ENCODE measurements around the gene PSD2.

Gene PSD2

DNA sequence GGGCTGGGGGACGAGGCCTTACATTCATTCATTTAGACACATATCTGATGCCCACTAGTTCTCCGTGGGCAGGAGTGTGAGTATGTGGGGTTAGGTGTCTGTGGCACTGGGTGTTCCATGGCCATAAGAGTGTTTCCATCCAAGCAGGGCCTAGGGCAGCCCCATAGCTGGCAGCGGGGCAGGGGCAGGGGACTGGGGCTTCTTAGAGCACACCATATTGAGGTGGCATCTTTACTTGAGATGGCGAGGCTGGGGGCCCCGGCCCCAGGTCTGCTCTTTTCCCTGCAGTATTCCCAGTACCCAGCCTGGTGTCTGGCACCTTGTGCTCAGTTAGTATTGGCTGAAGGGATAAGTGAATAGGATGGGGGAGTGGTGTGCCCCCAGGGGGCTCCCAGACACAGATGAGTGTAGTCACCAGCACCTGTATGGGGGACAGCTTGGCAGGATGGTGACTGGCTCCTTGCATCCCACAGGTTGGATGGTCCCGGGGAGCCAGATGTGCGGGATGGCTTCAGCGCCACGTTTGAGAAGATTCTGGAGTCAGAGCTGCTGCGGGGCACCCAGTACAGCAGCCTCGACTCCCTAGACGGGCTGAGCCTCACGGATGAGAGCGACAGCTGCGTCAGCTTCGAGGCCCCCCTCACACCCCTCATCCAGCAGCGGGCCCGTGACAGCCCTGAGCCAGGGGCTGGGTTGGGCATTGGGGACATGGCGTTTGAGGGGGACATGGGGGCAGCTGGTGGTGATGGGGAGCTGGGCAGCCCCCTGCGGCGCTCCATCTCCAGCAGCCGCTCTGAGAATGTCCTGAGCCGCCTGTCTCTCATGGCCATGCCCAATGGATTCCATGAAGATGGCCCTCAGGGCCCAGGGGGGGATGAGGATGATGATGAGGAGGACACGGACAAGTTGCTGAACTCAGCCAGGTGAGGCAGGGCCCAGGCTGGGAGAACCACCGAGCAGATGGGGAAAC, 17.5 kb downstream of the PSD2 start:
- POLR2A ChIA-PET = no interaction called here

DNA sequence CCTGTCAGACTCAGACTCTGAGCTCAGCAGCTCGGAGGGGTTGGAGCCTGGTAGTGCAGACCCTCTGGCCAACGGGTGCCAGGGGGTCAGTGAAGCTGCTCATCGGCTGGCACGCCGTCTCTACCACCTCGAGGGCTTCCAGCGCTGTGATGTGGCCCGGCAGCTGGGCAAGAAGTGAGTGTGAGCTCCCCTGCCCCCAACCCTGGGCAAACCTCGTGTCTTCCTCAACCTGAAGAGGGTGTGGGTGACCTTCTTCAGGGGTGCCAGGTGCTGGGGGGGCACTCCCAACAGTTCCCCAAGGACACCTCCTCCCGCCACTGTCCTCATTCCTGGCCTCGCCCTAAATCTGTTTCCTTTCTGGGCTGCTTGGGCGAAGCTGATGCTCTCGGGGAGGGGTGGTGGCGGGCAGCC, 18.6 kb downstream of the PSD2 start:
- no peak for DNase-seq (ENCODE audit: extremely low spot score)
- TF ChIP-seq, protein P1, sequence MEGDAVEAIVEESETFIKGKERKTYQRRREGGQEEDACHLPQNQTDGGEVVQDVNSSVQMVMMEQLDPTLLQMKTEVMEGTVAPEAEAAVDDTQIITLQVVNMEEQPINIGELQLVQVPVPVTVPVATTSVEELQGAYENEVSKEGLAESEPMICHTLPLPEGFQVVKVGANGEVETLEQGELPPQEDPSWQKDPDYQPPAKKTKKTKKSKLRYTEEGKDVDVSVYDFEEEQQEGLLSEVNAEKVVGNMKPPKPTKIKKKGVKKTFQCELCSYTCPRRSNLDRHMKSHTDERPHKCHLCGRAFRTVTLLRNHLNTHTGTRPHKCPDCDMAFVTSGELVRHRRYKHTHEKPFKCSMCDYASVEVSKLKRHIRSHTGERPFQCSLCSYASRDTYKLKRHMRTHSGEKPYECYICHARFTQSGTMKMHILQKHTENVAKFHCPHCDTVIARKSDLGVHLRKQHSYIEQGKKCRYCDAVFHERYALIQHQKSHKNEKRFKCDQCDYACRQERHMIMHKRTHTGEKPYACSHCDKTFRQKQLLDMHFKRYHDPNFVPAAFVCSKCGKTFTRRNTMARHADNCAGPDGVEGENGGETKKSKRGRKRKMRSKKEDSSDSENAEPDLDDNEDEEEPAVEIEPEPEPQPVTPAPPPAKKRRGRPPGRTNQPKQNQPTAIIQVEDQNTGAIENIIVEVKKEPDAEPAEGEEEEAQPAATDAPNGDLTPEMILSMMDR (IDR thresholded peaks at IDR 0.05; ENCODE audit: control extremely low read depth, extremely low read depth, low read depth, missing control alignments) = no peak
- ChIA-PET POLR2A (no interaction called here), CTCF (interaction anchor here (0.7 to 2.7 kb wide), 4 partner anchors 27 to 155 kb away, joined by 3 to 10 read pairs (median 4); no protein-coding TSS in a partner anchor)

More for the DNA sequence above, 17.5 kb downstream of the PSD2 start:
- no peak for DNase-seq (ENCODE audit: extremely low spot score)
- CTCF ChIA-PET = interaction anchor here (1.0 to 2.7 kb wide), 5 partner anchors 15 to 156 kb away, joined by 3 to 10 read pairs (median 6); no protein-coding TSS in a partner anchor
- TF ChIP-seq, protein P1 (IDR thresholded peaks at IDR 0.05; ENCODE audit: control extremely low read depth, extremely low read depth, low read depth, missing control alignments) = no peak

DNA sequence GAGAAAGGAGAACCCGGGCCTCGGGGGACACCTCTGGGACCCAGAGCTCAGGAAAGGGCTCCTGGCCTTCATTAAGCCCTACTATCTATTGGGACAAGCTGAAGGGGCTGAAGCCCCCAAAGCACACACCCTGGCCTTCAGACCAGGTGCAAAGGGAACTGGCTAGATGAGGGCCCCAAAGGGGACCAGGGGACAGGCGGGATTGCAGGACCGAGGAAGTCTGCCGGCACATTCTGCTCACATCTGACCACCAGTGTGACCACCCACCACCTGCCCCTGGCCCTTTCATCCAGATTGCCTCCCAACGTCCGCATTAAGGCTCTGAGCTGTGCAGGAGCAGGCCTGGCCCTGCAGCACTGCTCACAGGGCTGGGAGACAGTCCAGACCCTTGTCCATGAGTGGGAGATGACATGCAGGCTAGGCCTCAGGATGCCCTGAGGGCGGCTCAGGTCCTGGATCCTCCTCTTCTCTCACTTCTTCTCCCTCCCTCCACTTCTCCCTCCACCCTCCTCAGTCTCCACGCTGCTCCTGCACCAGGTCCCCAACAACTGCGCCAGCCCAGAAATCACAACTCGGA, 19.2 kb downstream of the PSD2 start:
- CTCF ChIA-PET = interaction anchor here (2.6 to 2.7 kb wide), 2 partner anchors 49 to 154 kb away, joined by 6 to 10 read pairs; no protein-coding TSS in a partner anchor
- DNase-seq (ENCODE audit: extremely low spot score) = no peak
- POLR2A ChIA-PET = no interaction called here
- TF ChIP-seq, protein P1 (IDR thresholded peaks at IDR 0.05; ENCODE audit: control extremely low read depth, extremely low read depth, low read depth, missing control alignments) = no peak

DNA sequence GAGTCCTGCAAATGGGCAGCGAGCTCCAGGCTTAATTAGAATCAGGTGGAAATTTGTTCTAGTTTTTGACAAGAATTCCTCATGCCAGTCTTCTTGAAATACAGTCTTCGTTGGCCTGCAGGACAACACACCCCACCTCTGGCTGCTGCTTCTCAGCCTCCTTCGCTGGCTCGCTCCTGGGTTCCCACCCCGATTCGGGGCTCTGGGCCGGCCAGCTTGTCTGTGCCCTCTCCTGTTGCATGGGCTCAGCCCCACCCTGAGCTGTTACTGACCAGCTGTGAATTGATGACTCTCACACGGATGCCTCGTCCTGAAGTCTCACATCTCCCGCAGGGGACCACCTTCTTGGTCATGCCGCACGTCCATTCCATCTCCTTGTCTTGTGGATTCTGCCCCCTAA, 21.0 kb downstream of the PSD2 start:
- ChIA-PET CTCF (interaction anchor here (1.1 to 2.7 kb wide), 3 partner anchors 11 to 29 kb away, joined by 3 to 6 read pairs (median 5); no protein-coding TSS in a partner anchor), POLR2A (no interaction called here)
- TF ChIP-seq, protein P1 (IDR thresholded peaks at IDR 0.05; ENCODE audit: control extremely low read depth, extremely low read depth, low read depth, missing control alignments) = no peak
- no peak for DNase-seq (ENCODE audit: extremely low spot score)

DNA sequence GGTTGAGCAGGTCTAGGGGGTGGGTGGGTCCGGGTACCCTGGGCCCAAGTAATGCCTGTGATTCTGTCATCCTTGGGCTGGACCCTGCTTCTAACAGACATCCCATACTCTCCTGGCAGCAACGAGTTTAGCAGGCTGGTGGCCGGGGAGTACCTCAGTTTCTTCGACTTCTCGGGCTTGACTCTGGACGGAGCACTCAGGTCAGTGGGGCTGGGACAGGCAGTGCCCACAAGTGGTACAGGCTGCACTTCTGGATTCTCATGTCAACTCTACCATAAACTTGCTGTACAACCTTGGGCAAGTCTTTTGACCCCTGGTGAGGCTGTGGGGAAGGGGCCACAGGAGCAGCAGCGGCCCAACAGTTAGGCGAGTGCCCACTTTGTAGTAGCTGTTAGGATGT, 21.8 kb downstream of the PSD2 start:
- no peak for DNase-seq (ENCODE audit: extremely low spot score)
- POLR2A ChIA-PET = no interaction called here
- CTCF ChIA-PET = interaction anchor here (2.7 kb wide), 1 partner anchor 30 kb away, joined by 6 read pairs; no protein-coding TSS in a partner anchor
- TF ChIP-seq, protein P1 (IDR thresholded peaks at IDR 0.05; ENCODE audit: control extremely low read depth, extremely low read depth, low read depth, missing control alignments) = no peak

DNA sequence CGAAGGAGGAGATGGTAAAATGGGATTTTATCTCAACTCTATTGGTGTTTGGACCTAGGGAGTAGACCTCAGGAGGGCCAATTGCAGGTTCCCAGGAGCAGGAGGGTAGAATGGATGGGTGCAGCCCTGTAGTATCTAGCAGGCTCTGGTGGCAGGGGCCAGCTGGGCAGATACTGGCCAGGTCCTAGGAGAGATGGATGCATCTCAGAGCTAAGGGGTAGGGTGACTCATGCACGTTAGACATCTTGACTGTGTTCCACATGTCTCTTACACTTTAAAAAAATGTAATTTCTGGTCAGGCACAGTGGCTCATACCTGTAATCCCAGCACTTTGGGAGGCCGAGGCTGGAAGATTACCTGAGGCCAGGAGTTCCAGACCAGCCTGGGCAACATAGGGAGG, 22.4 kb downstream of the PSD2 start:
- ChIA-PET POLR2A (no interaction called here), CTCF (interaction anchor here (2.7 kb wide), 1 partner anchor 31 kb away, joined by 6 read pairs; no protein-coding TSS in a partner anchor)
- no peak for DNase-seq (ENCODE audit: extremely low spot score)
- TF ChIP-seq, protein P1 (IDR thresholded peaks at IDR 0.05; ENCODE audit: control extremely low read depth, extremely low read depth, low read depth, missing control alignments) = no peak

Measured in GM10248 (cell line).